Cardiac ventricle fibroblast (primary cell): ENCODE measurements around the gene NIPAL4. TPM values are rescaled to one million over a fixed set of nuclear protein-coding genes. Genes with fewer than 3 reads are reported as not detected.

ENCODE experiments used
- total RNA-seq: library from RNA; depleted of rRNA; stranded (reverse); fragments of >200 nt; gene quantifications from 2 replicates; pipeline ENCODE4 v1.2.3, GENCODE V29; 2015

NIPAL4 gene
- 0.93 TPM in 1 of 2 replicates, not detected in the other for total RNA-seq

GRCh38 chr5:157459715-157460599 is at the start of gene NIPAL4:
Gene NIPAL4, plus strand, starts transcription at chr5:157460213. Its CDS starts 108 bp downstream, at chr5:157460321.

Other genes starting within 250 kb of the NIPAL4 start
- gene CYFIP2, start 194.1 kb upstream of the NIPAL4 start, total RNA-seq: 1.4 and 4.5 TPM in 2 replicates
- 8.0 and 8.8 TPM in 2 replicates for gene ADAM19, start 115.6 kb downstream of the NIPAL4 start, total RNA-seq
- gene SOX30, start 192.2 kb downstream of the NIPAL4 start, total RNA-seq: not detected in 2 replicates
- gene C5orf52, start 211.3 kb downstream of the NIPAL4 start, total RNA-seq: not detected in 2 replicates